ENCODE results near the gene TNFAIP2.

The TNFAIP2 gene

GRCh38 chr14:103093856-103094405 is 29.3 kb upstream of the TNFAIP2 start:
- no peak for DNase-seq (ENCODE audit: low spot score)

- DNase-seq (ENCODE audit: low spot score) = no peak
These were observed 28.7 kb upstream of the TNFAIP2 start, which contains the start of gene EXOC3L4 for GRCh38 chr14:103094406-103095209. Gene EXOC3L4, plus strand, starts transcription at chr14:103094725. Its CDS starts 5,495 bp downstream, at chr14:103100220.

- no peak for DNase-seq (ENCODE audit: low spot score)
These were observed 28.0 kb upstream of the TNFAIP2 start for GRCh38 chr14:103095210-103095778.

- no peak for DNase-seq (ENCODE audit: low spot score)
These were observed 26.9 kb upstream of the TNFAIP2 start for GRCh38 chr14:103096387-103096786.

GRCh38 chr14:103097244-103097993 is 25.8 kb upstream of the TNFAIP2 start:
- DNase-seq (ENCODE audit: low spot score) = no peak

- DNase-seq (ENCODE audit: low spot score) = no peak
These were observed 25.0 kb upstream of the TNFAIP2 start for GRCh38 chr14:103097994-103098957.

GRCh38 chr14:103099081-103099732 is 24.1 kb upstream of the TNFAIP2 start:
- no peak for DNase-seq (ENCODE audit: low spot score)

- no peak for DNase-seq (ENCODE audit: low spot score)
These were observed 23.5 kb upstream of the TNFAIP2 start for GRCh38 chr14:103099733-103100280.

- no peak for DNase-seq (ENCODE audit: low spot score)
These were observed 22.8 kb upstream of the TNFAIP2 start for GRCh38 chr14:103100281-103101121.

GRCh38 chr14:103101257-103101962 is 21.9 kb upstream of the TNFAIP2 start:
- DNase-seq (ENCODE audit: low spot score) = no peak

- DNase-seq (ENCODE audit: low spot score) = no peak
These were observed 21.1 kb upstream of the TNFAIP2 start for GRCh38 chr14:103101963-103102688.

- DNase-seq (ENCODE audit: low spot score) = no peak
These were observed 20.5 kb upstream of the TNFAIP2 start for GRCh38 chr14:103102689-103103260.

- DNase-seq (ENCODE audit: low spot score) = peak; percentile 78
These were observed 19.5 kb upstream of the TNFAIP2 start for GRCh38 chr14:103103461-103104388.

GRCh38 chr14:103104389-103104653 is 18.9 kb upstream of the TNFAIP2 start:
- no peak for DNase-seq (ENCODE audit: low spot score)

- DNase-seq (ENCODE audit: low spot score) = peak; percentile 86
These were observed 18.4 kb upstream of the TNFAIP2 start for GRCh38 chr14:103104654-103105452.

- no peak for DNase-seq (ENCODE audit: low spot score)
These were observed 17.6 kb upstream of the TNFAIP2 start for GRCh38 chr14:103105580-103106150.

Data from ecto neural progenitor cell (in vitro differentiated cells).